GM21515 (cell line): ENCODE measurements around the gene OR10X1.

Source experiments
- ATAC-seq: cut with Tn5 transposase; IDR thresholded peaks from one replicate; pipeline ENCODE4 v1.9.1; 2021; ENCODE audit not compliant: unreplicated experiment

Gene OR10X1

GRCh38 chr1:158579733-158580132, at the start of gene OR10X1:
OR10X1 (minus strand) TSS chr1:158579899; CDS start chr1:158579899, 0 bp downstream.
- ATAC-seq, result no peak

- no peak for ATAC-seq
These were observed 34.1 kb upstream of the OR10X1 start for GRCh38 chr1:158613764-158614163.

- ATAC-seq, result no peak
These were observed 32.2 kb upstream of the OR10X1 start for GRCh38 chr1:158611916-158612315.

GRCh38 chr1:158607296-158607695, 27.6 kb upstream of the OR10X1 start:
- ATAC-seq, result no peak

- ATAC-seq, result no peak
These were observed 25.3 kb upstream of the OR10X1 start, which contains the start of gene OR10Z1 for GRCh38 chr1:158604968-158605367. OR10Z1 (plus strand) TSS chr1:158605268; CDS start chr1:158606439, 1,171 bp downstream.

- ATAC-seq, result no peak
These were observed 21.0 kb upstream of the OR10X1 start for GRCh38 chr1:158600735-158601134.

GRCh38 chr1:158586942-158587341, 7.2 kb upstream of the OR10X1 start:
- ATAC-seq, result no peak

- no peak for ATAC-seq
These were observed 4.3 kb upstream of the OR10X1 start for GRCh38 chr1:158583962-158584361.

- no peak for ATAC-seq
These were observed 2.1 kb downstream of the OR10X1 start for GRCh38 chr1:158577561-158577960.

GRCh38 chr1:158572226-158572625, 7.5 kb downstream of the OR10X1 start:
- ATAC-seq, result no peak

- no peak for ATAC-seq
These were observed 9.2 kb downstream of the OR10X1 start, which contains the start of gene OR6P1 for GRCh38 chr1:158570480-158570879. OR6P1 (minus strand) TSS chr1:158570580; CDS start chr1:158563604, 6,976 bp downstream.

GRCh38 chr1:158564608-158565007, 15.1 kb downstream of the OR10X1 start:
- ATAC-seq, result no peak

- no peak for ATAC-seq
These were observed 15.8 kb downstream of the OR10X1 start for GRCh38 chr1:158563853-158564252.

GRCh38 chr1:158559696-158560095, 20.0 kb downstream of the OR10X1 start:
- no peak for ATAC-seq

- ATAC-seq, result no peak
These were observed 25.3 kb downstream of the OR10X1 start, which contains the start of gene OR6Y1 for GRCh38 chr1:158554352-158554751. OR6Y1 (minus strand) TSS chr1:158554405; CDS start chr1:158548105, 6,300 bp downstream.

- ATAC-seq, result no peak
These were observed 27.4 kb downstream of the OR10X1 start for GRCh38 chr1:158552296-158552695.

GRCh38 chr1:158547533-158547932, 32.2 kb downstream of the OR10X1 start:
- ATAC-seq, result no peak

GRCh38 chr1:158537609-158538008, 42.1 kb downstream of the OR10X1 start:
- no peak for ATAC-seq

- ATAC-seq, result no peak
These were observed 45.2 kb downstream of the OR10X1 start for GRCh38 chr1:158534496-158534895.
